H1 (cell line): Measurements from ENCODE around the gene ZSCAN10. TPM values are rescaled to one million over a fixed set of nuclear protein-coding genes. Genes with fewer than 3 reads are reported as not detected.

ENCODE experiments used
- CTCF ChIA-PET: fragments of 300-600 bp; sonication (Branson Sonifier 250); formaldehyde crosslinking; loops from one replicate; lab custom pipeline; 2021; ENCODE audit not compliant: partially characterized antibody; lab: Charles Lee
- POLR2A ChIA-PET: fragments of 300-600 bp; sonication (Branson Sonifier 250); formaldehyde crosslinking; loops from one replicate; lab custom pipeline; 2021; ENCODE audit warnings: inconsistent platforms; ENCODE audit not compliant: partially characterized antibody; lab: Charles Lee
- DNase-seq, 2 experiments: peaks; one replicate each; pipeline versions ENCODE4 v3.0.0 to v3.0.0-alpha.2; 2010 to 2022; ENCODE audit warnings: low spot score in 2 of 2, low read depth in 1 of 2, mixed read lengths in 1 of 2
- FAIRE-seq: peaks from 2 replicates; lab custom pipeline; 2011; peaks lifted over from hg19 to GRCh38; lab: Jason Lieb, UNC
- H2AFZ ChIP-seq: 2 replicates; pipeline ENCODE4 v1.8.1; 2012; ENCODE audit warnings: low read length, inconsistent platforms
- H2AK5ac ChIP-seq: 2 replicates; pipeline ENCODE4 v1.6.1; 2013; ENCODE audit warnings: low read depth, low read length
- H2BK120ac ChIP-seq: replicated peaks from 2 replicates; pipeline ENCODE3; 2013; ENCODE audit warnings: low read depth, low read length, inconsistent platforms
- H2BK12ac ChIP-seq: 2 replicates; pipeline ENCODE4 v1.6.1; 2013; ENCODE audit warnings: low read depth, low read length
- H2BK15ac ChIP-seq: 2 replicates; pipeline ENCODE4 v1.6.1; 2013; ENCODE audit warnings: low read length
- H2BK20ac ChIP-seq: 2 replicates; pipeline ENCODE4 v1.6.1; 2013; ENCODE audit warnings: low read length
- H2BK5ac ChIP-seq: 2 replicates; pipeline ENCODE4 v1.6.1; 2013; ENCODE audit warnings: low read depth, low read length
- H3K14ac ChIP-seq: 2 replicates; pipeline ENCODE4 v1.6.1; 2013; ENCODE audit warnings: inconsistent platforms; ENCODE audit not compliant: insufficient read length
- H3K18ac ChIP-seq: 2 replicates; pipeline ENCODE4 v1.6.1; 2013; ENCODE audit warnings: low read length; ENCODE audit errors: extremely low read depth
- H3K23ac ChIP-seq: 2 replicates; pipeline ENCODE4 v1.6.1; 2013; ENCODE audit warnings: inconsistent platforms; ENCODE audit not compliant: insufficient read length
- H3K23me2 ChIP-seq: 2 replicates; pipeline ENCODE4 v1.6.1; 2013; ENCODE audit warnings: low read depth, low read length
- H3K27ac ChIP-seq: 2 replicates; pipeline ENCODE4 v1.6.1; 2011; ENCODE audit warnings: low read depth, low read length, inconsistent platforms
- H3K27me3 ChIP-seq, 4 experiments: replicated peaks in 1 of 4; 1 replicate in 1 of 4; 2 replicates in 3 of 4; pipeline versions ENCODE4 v1.6.1 to v1.8.1; 2011 to 2013; ENCODE audit warnings: low read length in 3 of 4, mild to moderate bottlenecking in 3 of 4, inconsistent platforms in 2 of 4, mixed read lengths in 2 of 4, moderate library complexity in 1 of 4; ENCODE audit not compliant: control insufficient read depth in 3 of 4, insufficient read depth in 3 of 4; ENCODE audit errors: extremely low read depth in 1 of 4
- H3K36me3 ChIP-seq, 4 experiments: 2 replicates each; pipeline versions ENCODE4 v1.6.1 to v1.8.1; 2011 to 2013; ENCODE audit warnings: mild to moderate bottlenecking in 4 of 4, low read length in 3 of 4, moderate library complexity in 2 of 4, control low read depth in 1 of 4, inconsistent platforms in 1 of 4; ENCODE audit not compliant: insufficient read depth in 4 of 4, control insufficient read depth in 2 of 4
- H3K4ac ChIP-seq: replicated peaks from 2 replicates; pipeline ENCODE3; 2013; ENCODE audit warnings: low read length, low read depth, mixed read lengths, inconsistent platforms; ENCODE audit not compliant: insufficient read length
- H3K4me1 ChIP-seq, 4 experiments: replicated peaks in 1 of 4; 1 replicate in 1 of 4; 2 replicates in 3 of 4; pipeline versions ENCODE4 v1.6.1 to v1.8.1; 2011 to 2013; ENCODE audit warnings: low read length in 3 of 4, inconsistent platforms in 2 of 4, mixed read lengths in 1 of 4; ENCODE audit not compliant: insufficient read depth in 4 of 4, control insufficient read depth in 3 of 4
- H3K4me2 ChIP-seq, 2 experiments: 2 replicates each; pipeline versions ENCODE4 v1.6.1 to v1.8.1; 2011 to 2013; ENCODE audit warnings: low read depth in 2 of 2, low read length in 2 of 2, control low read depth in 1 of 2, inconsistent platforms in 1 of 2, mild to moderate bottlenecking in 1 of 2; ENCODE audit not compliant: insufficient read depth in 1 of 2
- H3K4me3 ChIP-seq, 4 experiments: fragments of 200-600, 300-600 bp in 1 of 4; sonication (generic), shearing (Covaris generic), sonication (Bioruptor Twin) in 1 of 4; 2 replicates each; pipeline versions ENCODE4 v1.5.1 to v1.8.1; 2011 to 2016; ENCODE audit warnings: low read length in 4 of 4, low read depth in 3 of 4, control low read depth in 2 of 4, inconsistent platforms in 2 of 4, mild to moderate bottlenecking in 2 of 4, mixed read lengths in 1 of 4, moderate library complexity in 1 of 4; ENCODE audit not compliant: insufficient read depth in 2 of 4; ENCODE audit errors: extremely low read depth in 1 of 4
- H3K56ac ChIP-seq: replicated peaks from 2 replicates; pipeline ENCODE3; 2013; ENCODE audit warnings: low read depth, mild to moderate bottlenecking, mixed read lengths, low read length, inconsistent platforms; ENCODE audit not compliant: insufficient read length
- H3K79me1 ChIP-seq: 2 replicates; pipeline ENCODE4 v1.6.1; 2013; ENCODE audit warnings: low read depth, low read length, control low read depth
- H3K79me2 ChIP-seq, 2 experiments: 2 replicates each; pipeline versions ENCODE4 v1.6.1 to v1.8.1; 2012 to 2013; ENCODE audit warnings: low read length in 2 of 2, mild to moderate bottlenecking in 2 of 2, inconsistent platforms in 1 of 2; ENCODE audit not compliant: insufficient read depth in 2 of 2, control insufficient read depth in 1 of 2
- H3K9ac ChIP-seq, 4 experiments: replicated peaks in 1 of 4; 1 replicate in 1 of 4; 2 replicates in 3 of 4; pipeline versions ENCODE4 v1.6.1 to v1.8.1; 2011 to 2013; ENCODE audit warnings: low read depth in 3 of 4, low read length in 3 of 4, control low read depth in 2 of 4, mild to moderate bottlenecking in 2 of 4, moderate library complexity in 2 of 4, inconsistent platforms in 1 of 4; ENCODE audit errors: extremely low read depth in 1 of 4
- H3K9me3 ChIP-seq, 2 experiments: 2 replicates each; pipeline versions ENCODE4 v1.6.1 to v1.8.1; 2012 to 2013; ENCODE audit warnings: mild to moderate bottlenecking in 2 of 2, moderate library complexity in 2 of 2, control low read depth in 1 of 2, inconsistent platforms in 1 of 2, low read depth in 1 of 2, low read length in 1 of 2, mixed read lengths in 1 of 2; ENCODE audit not compliant: insufficient read depth in 2 of 2
- H4K20me1 ChIP-seq, 2 experiments: replicated peaks in 1 of 2; 2 replicates each; pipeline versions ENCODE3 to v1.8.1; 2011 to 2013; ENCODE audit warnings: inconsistent platforms in 2 of 2, low read length in 2 of 2, mild to moderate bottlenecking in 1 of 2; ENCODE audit not compliant: insufficient read depth in 2 of 2, control insufficient read depth in 1 of 2
- H4K5ac ChIP-seq: 2 replicates; pipeline ENCODE4 v1.6.1; 2013; ENCODE audit warnings: low read length, low read depth, mixed read lengths, inconsistent platforms; ENCODE audit not compliant: insufficient read length
- H4K8ac ChIP-seq: 2 replicates; pipeline ENCODE4 v1.8.0; 2013; ENCODE audit warnings: mild to moderate bottlenecking, moderate library complexity, low read length, inconsistent platforms; ENCODE audit not compliant: insufficient read depth; ENCODE audit errors: extremely low read depth
- H4K91ac ChIP-seq: replicated peaks from 2 replicates; pipeline ENCODE3; 2013; ENCODE audit warnings: low read length, mixed read lengths, inconsistent platforms; ENCODE audit not compliant: insufficient read length
- RFX5 ChIP-seq: IDR thresholded peaks from 2 replicates; pipeline ENCODE4 v1.6.1; 2011; ENCODE audit warnings: low read depth, low read length, improper control_type of control experiment, borderline replicate concordance
- SAP30 ChIP-seq: fragments of 300-600 bp; sonication (generic); IDR thresholded peaks from 2 replicates; pipeline ENCODE4 v1.7.1; 2012; ENCODE audit warnings: low read length, moderate library complexity, mild to moderate bottlenecking, inconsistent platforms; ENCODE audit not compliant: insufficient read depth, insufficient replicate concordance
- WGBS, 2 experiments: shearing (Covaris generic) in 1 of 2; methylation state at CpG; one replicate each; pipeline versions ENCODE4 v1.1.6 to v1.1.7; 2013 to 2015; ENCODE audit warnings: low lambda C conversion rate in 2 of 2, mixed read lengths in 2 of 2, inconsistent platforms in 1 of 2, low coverage in 1 of 2, missing lambda C conversion rate in 1 of 2; ENCODE audit not compliant: insufficient replicate concordance in 2 of 2, insufficient coverage in 1 of 2, insufficient read length in 1 of 2; ENCODE audit errors: extremely low coverage in 1 of 2, missing lambda C conversion rate in 1 of 2; 5-methylcytosine and 5-hydroxymethylcytosine counted together
- polyA plus RNA-seq, 7 experiments: library from polyadenylated mRNA; depleted of rRNA in 3 of 7; stranded (reverse) in 5 of 7; unstranded in 2 of 7; fragments of >200 nt in 5 of 7; fragments of 200-250 nt in 2 of 7; gene quantifications; 1 replicate in 5 of 7; 2 replicates in 1 of 7; 4 replicates in 1 of 7; pipeline versions ENCODE4 v1.2.1 to v1.2.3, GENCODE V29; 2011 to 2013; ENCODE audit warnings: missing spikeins in 2 of 7, mixed read lengths in 2 of 7
- total RNA-seq: library from RNA; stranded (reverse); fragmentation: NEBNext Ultra II Directional; extraction: Animal tissue kit (Norgen Biotek cat#: 25700); gene quantifications from 2 replicates; pipeline ENCODE4 v1.2.1, GENCODE V29; 2021
- TF ChIP-seq, protein P1 (sequence below): IDR thresholded peaks from 2 replicates; pipeline ENCODE4 v1.6.1; 2012; ENCODE audit warnings: low read length, inconsistent platforms

ZSCAN10 gene
- total and polyA plus RNA-seq, 2 of the 8 experiments (the other 6 are each of a cell fraction or from before 2014, with no cell fraction given), result 209 to 314 TPM

GRCh38 chr16:3062553-3062952 is 36.5 kb downstream of the ZSCAN10 start:
- no peak overlapping the region for H2AFZ ChIP-seq
- FAIRE-seq (no peak), DNase-seq (no peak)
- no peak overlapping the region for H3K56ac ChIP-seq
- no peak overlapping the region for H4K5ac ChIP-seq
- no peak overlapping the region for H3K23ac ChIP-seq
- no peaks in the 10 kb centered on the region; a peak in 1 of 7 replicates for H3K27me3 ChIP-seq
- peaks cover 4 to 11% (median 5%) of the 10 kb centered on the region in 4 experiments; a peak in 5 of 7 replicates for H3K4me1 ChIP-seq
- H3K4me2 ChIP-seq, result no peak overlapping the region
- no peaks in the 10 kb centered on the region for H3K36me3 ChIP-seq
- no peak overlapping the region for H3K27ac ChIP-seq
- TF ChIP-seq, protein P1, sequence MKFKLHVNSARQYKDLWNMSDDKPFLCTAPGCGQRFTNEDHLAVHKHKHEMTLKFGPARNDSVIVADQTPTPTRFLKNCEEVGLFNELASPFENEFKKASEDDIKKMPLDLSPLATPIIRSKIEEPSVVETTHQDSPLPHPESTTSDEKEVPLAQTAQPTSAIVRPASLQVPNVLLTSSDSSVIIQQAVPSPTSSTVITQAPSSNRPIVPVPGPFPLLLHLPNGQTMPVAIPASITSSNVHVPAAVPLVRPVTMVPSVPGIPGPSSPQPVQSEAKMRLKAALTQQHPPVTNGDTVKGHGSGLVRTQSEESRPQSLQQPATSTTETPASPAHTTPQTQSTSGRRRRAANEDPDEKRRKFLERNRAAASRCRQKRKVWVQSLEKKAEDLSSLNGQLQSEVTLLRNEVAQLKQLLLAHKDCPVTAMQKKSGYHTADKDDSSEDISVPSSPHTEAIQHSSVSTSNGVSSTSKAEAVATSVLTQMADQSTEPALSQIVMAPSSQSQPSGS, result no peak
- no peak for TF ChIP-seq SAP30
- TF ChIP-seq RFX5, result no peak
- H4K8ac ChIP-seq, result no peak overlapping the region
- no peak overlapping the region for H3K4me3 ChIP-seq
- no peak overlapping the region for H2BK120ac ChIP-seq
- peaks cover 2% of the 10 kb centered on the region in 2 experiments for H4K20me1 ChIP-seq
- WGBS, 2 experiments, result 88% methylated on average over 6 of the region's 6 CpGs; no CpG with 5 or more reads in 1 of the 2 experiments
- no peak overlapping the region for H2BK12ac ChIP-seq
- ChIA-PET CTCF (interaction anchor here (0.6 to 8.3 kb wide), 6 partner anchors 11 to 801 kb away, joined by 3 to 76 read pairs (median 4); partner anchors contain the start of gene ZSCAN10), POLR2A (interaction anchor here (1.0 to 12.7 kb wide), 6 partner anchors 12 to 43 kb away, joined by 3 to 140 read pairs (median 8); partner anchors contain the start of genes CLDN6, TNFRSF12A and ZSCAN10)
- no peak overlapping the region for H3K9ac ChIP-seq
- no peaks in the 10 kb centered on the region for H3K79me1 ChIP-seq
- H3K14ac ChIP-seq, result no peak overlapping the region
- H2BK15ac ChIP-seq, result no peak overlapping the region
- H3K18ac ChIP-seq, result no peak overlapping the region
- H2BK5ac ChIP-seq, result no peak overlapping the region
- no peak overlapping the region for H2AK5ac ChIP-seq
- no peak overlapping the region for H2BK20ac ChIP-seq
- H3K79me2 ChIP-seq, result no peaks in the 10 kb centered on the region
- no peaks in the 10 kb centered on the region for H3K9me3 ChIP-seq
- no peak overlapping the region for H3K4ac ChIP-seq
- H3K23me2 ChIP-seq, result peaks cover 6% of the 10 kb centered on the region; the same call in 1 of the 2 replicates
- H4K91ac ChIP-seq, result no peak overlapping the region
